DOHH2 (cell line): ENCODE data around the gene CKMT2.

Experiments
- H3F3A ChIP-seq: fragments of 200-600 bp; sonication (generic), shearing (Covaris generic); 2 replicates; pipeline ENCODE4 v1.6.0; 2016; ENCODE audit warnings: antibody characterized with exemption, mild to moderate bottlenecking; ENCODE audit not compliant: control insufficient read depth, insufficient read depth
- H3K27ac ChIP-seq: fragments of 200-600 bp; sonication (generic); 2 replicates; pipeline ENCODE4 v1.5.1; 2014; ENCODE audit warnings: low read depth, mild to moderate bottlenecking, low read length, moderate library complexity
- H3K27me3 ChIP-seq: fragments of 200-600 bp; sonication (generic); 2 replicates; pipeline ENCODE4 v1.6.1; 2014; ENCODE audit warnings: mild to moderate bottlenecking, low read length, mixed read lengths; ENCODE audit not compliant: control insufficient read depth
- H3K36me3 ChIP-seq: fragments of 200-600 bp; sonication (generic); 2 replicates; pipeline ENCODE4 v1.6.1; 2014; ENCODE audit warnings: mild to moderate bottlenecking, low read length, moderate library complexity, mixed read lengths; ENCODE audit not compliant: control insufficient read depth
- H3K4me1 ChIP-seq: fragments of 200-600 bp; sonication (generic); 2 replicates; pipeline ENCODE4 v1.6.1; 2014; ENCODE audit warnings: mild to moderate bottlenecking, low read length, mixed read lengths; ENCODE audit not compliant: control insufficient read depth
- H3K4me2 ChIP-seq: fragments of 200-600 bp; sonication (generic); 2 replicates; pipeline ENCODE4 v1.6.0; 2014; ENCODE audit warnings: mild to moderate bottlenecking, low read length, moderate library complexity
- H3K4me3 ChIP-seq: fragments of 200-600 bp; sonication (generic); 2 replicates; pipeline ENCODE4 v1.5.1; 2014; ENCODE audit warnings: mild to moderate bottlenecking, low read length, mixed read lengths
- H3K79me2 ChIP-seq: fragments of 200-600 bp; sonication (generic); 2 replicates; pipeline ENCODE4 v1.6.1; 2014; ENCODE audit warnings: mild to moderate bottlenecking, low read length, mixed read lengths; ENCODE audit not compliant: control insufficient read depth
- H3K9me2 ChIP-seq: fragments of 200-600 bp; sonication (generic); replicated peaks from 2 replicates; pipeline ENCODE4 v1.6.1; 2014; ENCODE audit warnings: mild to moderate bottlenecking, low read length, mixed read lengths; ENCODE audit not compliant: control insufficient read depth
- H3K9me3 ChIP-seq: fragments of 200-600 bp; sonication (generic); 2 replicates; pipeline ENCODE4 v1.6.1; 2014; ENCODE audit warnings: antibody characterized with exemption, low read length, mixed read lengths; ENCODE audit not compliant: control insufficient read depth, insufficient read depth
- H4K20me1 ChIP-seq: fragments of 200-600 bp; sonication (generic); 2 replicates; pipeline ENCODE4 v1.6.0; 2014; ENCODE audit warnings: low read depth, mild to moderate bottlenecking, antibody characterized with exemption, low read length, moderate library complexity; ENCODE audit not compliant: control insufficient read depth, insufficient read depth
- EZH2phosphoT487 ChIP-seq: fragments of 200-600 bp; sonication (generic); IDR thresholded peaks from 2 replicates; pipeline ENCODE4 v1.6.1; 2017; ENCODE audit warnings: borderline replicate concordance, mild to moderate bottlenecking, antibody characterized with exemption, low read length, moderate library complexity, mixed read lengths
- TF ChIP-seq, protein P1 (sequence below): fragments of 200-600 bp; sonication (generic); IDR thresholded peaks from one replicate; pipeline ENCODE4 v1.5.1; 2014; ENCODE audit warnings: antibody characterized with exemption, mild to moderate bottlenecking, low read depth, low read length; ENCODE audit not compliant: poor library complexity, severe bottlenecking

Gene CKMT2

DNA sequence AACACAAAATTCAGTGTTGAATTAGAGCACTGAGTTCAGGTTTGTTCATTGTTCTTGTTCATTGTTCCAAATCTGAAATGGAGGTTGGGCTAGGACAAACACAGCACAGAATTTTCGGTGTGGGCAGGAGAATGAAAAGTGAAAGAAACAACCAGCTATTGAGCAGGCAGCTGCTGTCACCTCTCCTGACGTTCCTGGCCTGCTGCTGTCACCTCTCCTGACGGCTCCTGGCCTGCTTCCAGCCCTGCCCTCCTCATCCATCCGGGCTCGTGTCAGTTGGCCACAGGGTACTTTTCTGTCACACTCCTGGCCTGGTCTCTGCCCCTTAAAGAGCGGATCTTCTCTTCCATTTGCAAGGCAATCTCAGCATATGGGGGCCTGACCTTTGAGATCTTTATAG, 45.2 kb upstream of the CKMT2 start:
- Histone ChIP-seq H3K79me2 (no peaks in the 10 kb centered on the region), H3K4me1 (peaks cover 2% of the 10 kb centered on the region), H3K27ac (no peak overlapping the region), H4K20me1 (no peaks in the 10 kb centered on the region), H3F3A (no peaks in the 10 kb centered on the region), H3K4me2 (no peak overlapping the region), H3K36me3 (no peaks in the 10 kb centered on the region), H3K9me2 (no peaks in the 10 kb centered on the region), H3K27me3 (no peaks in the 10 kb centered on the region), H3K9me3 (no peaks in the 10 kb centered on the region), H3K4me3 (no peak overlapping the region)
- TF ChIP-seq EZH2phosphoT487, result no peak
- TF ChIP-seq, protein P1, sequence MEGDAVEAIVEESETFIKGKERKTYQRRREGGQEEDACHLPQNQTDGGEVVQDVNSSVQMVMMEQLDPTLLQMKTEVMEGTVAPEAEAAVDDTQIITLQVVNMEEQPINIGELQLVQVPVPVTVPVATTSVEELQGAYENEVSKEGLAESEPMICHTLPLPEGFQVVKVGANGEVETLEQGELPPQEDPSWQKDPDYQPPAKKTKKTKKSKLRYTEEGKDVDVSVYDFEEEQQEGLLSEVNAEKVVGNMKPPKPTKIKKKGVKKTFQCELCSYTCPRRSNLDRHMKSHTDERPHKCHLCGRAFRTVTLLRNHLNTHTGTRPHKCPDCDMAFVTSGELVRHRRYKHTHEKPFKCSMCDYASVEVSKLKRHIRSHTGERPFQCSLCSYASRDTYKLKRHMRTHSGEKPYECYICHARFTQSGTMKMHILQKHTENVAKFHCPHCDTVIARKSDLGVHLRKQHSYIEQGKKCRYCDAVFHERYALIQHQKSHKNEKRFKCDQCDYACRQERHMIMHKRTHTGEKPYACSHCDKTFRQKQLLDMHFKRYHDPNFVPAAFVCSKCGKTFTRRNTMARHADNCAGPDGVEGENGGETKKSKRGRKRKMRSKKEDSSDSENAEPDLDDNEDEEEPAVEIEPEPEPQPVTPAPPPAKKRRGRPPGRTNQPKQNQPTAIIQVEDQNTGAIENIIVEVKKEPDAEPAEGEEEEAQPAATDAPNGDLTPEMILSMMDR, result no peak

DNA sequence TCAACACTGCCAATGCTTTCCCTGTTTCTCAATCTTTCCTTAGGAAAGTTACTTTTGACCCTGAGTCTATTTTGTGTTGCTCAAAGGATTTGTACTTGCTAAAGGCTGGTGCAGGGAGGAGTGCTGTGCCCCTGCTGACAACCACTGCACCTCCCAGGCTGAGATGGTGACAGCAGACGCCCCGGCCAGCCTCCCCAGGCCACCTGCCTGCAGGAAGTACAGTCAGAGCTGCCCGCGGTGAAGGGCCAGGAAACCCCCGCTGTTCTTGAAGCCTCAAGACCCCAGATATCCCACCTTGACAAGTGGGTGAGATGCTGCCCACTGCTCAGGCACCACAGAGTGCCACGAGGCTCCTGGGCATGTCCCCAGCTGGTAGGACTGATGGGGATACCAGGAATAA, 44.2 kb upstream of the CKMT2 start:
- Histone ChIP-seq H3F3A (no peaks in the 10 kb centered on the region), H3K4me3 (no peak overlapping the region), H3K9me3 (no peaks in the 10 kb centered on the region), H3K4me2 (no peak overlapping the region), H3K27ac (no peak overlapping the region), H3K36me3 (no peaks in the 10 kb centered on the region), H3K9me2 (no peaks in the 10 kb centered on the region), H3K79me2 (no peaks in the 10 kb centered on the region), H3K4me1 (peaks cover 4% of the 10 kb centered on the region), H3K27me3 (no peaks in the 10 kb centered on the region), H4K20me1 (no peaks in the 10 kb centered on the region)
- TF ChIP-seq, protein P1, result no peak
- TF ChIP-seq EZH2phosphoT487, result no peak

DNA sequence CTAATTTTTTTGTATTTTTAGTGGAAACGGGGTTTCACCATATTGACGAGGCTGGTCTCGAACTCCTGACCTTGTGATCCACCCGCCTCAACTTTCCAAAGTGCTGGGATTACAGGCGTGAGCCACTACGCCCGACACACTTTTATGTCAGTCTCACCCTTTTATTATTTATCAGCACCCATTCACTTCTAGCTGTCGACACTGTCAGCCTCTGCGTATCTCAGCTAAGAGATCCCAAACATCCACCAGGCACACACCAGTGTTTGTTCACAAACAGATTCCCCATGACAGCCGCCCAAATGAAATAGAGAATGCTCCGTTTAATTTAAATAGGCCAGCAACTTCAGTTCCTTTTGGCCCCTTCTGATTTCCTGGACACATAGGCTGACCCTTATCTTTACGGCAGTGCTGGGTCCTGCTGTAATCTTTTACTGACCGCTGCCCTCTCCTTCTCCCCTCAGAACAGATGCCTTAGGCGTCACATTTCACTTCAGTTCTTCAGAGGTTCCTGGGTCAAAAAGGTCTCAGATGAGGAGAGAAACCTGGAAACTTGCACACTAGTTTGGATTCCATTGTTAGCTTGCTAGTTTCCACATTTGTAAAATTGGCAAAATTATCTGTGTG, 43.1 kb upstream of the CKMT2 start:
- H3K36me3 ChIP-seq, result no peaks in the 10 kb centered on the region
- no peaks in the 10 kb centered on the region for H3F3A ChIP-seq
- no peak overlapping the region for H3K4me2 ChIP-seq
- H3K27me3 ChIP-seq, result no peaks in the 10 kb centered on the region
- no peaks in the 10 kb centered on the region for H3K79me2 ChIP-seq
- H3K9me2 ChIP-seq, result no peaks in the 10 kb centered on the region
- H3K4me1 ChIP-seq, result peaks cover 4% of the 10 kb centered on the region
- no peak for TF ChIP-seq EZH2phosphoT487
- H4K20me1 ChIP-seq, result no peaks in the 10 kb centered on the region
- H3K4me3 ChIP-seq, result no peak overlapping the region
- H3K9me3 ChIP-seq, result no peaks in the 10 kb centered on the region
- H3K27ac ChIP-seq, result no peak overlapping the region

GRCh38 chr5:81191726-81192372, 41.3 kb upstream of the CKMT2 start:
- TF ChIP-seq EZH2phosphoT487, result no peak
- TF ChIP-seq, protein P1, result no peak
- Histone ChIP-seq H3K27me3 (no peaks in the 10 kb centered on the region), H4K20me1 (no peaks in the 10 kb centered on the region), H3K4me1 (peaks cover 7% of the 10 kb centered on the region), H3K36me3 (no peaks in the 10 kb centered on the region), H3K9me3 (no peaks in the 10 kb centered on the region), H3K4me2 (no peak overlapping the region), H3K9me2 (no peaks in the 10 kb centered on the region), H3K4me3 (no peak overlapping the region), H3K27ac (no peak overlapping the region), H3F3A (no peaks in the 10 kb centered on the region), H3K79me2 (no peaks in the 10 kb centered on the region)
